ENCODE results near the gene RABAC1.
"Not testable (repeated sequence)": the region's sequence is repeated elsewhere in the genome, so short reads cannot be mapped to it uniquely, and the experiment has no call there.

RABAC1 gene

DNA sequence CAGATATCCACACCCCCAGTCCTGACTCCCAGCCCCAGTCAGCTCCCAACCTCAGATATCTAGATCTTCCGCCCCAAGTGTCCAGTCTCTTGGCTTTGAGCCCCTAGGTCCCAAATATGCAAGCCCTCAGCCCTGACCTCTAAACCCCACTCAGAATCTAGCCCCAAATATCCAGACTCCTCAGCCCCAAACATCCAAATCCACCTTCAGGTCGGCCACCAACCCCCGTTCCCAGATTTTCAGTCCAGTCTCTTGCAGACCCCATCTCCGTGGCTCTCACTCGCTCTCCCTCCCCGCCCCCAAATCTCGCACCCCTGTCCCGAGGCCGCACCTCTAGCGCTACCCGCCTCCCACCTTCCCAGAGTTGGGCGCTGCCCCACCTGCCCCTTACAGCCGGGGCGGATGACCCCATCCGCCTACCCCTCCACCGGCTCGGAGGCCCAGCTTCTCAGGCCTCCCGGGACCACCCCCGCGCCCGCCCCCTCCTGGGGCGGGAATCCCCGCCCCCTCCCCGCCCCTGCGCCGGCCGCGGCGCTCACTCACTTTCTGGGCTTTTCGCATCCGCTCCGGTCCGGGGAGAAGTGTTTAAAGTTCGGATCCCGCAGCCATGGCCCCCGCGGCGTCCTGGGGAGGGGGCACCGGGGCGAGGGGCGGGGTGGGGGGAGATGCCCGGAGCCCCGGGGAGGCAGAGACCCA lies 31.5 kb downstream of the RABAC1 start:
- no peak for DNase-seq

DNA sequence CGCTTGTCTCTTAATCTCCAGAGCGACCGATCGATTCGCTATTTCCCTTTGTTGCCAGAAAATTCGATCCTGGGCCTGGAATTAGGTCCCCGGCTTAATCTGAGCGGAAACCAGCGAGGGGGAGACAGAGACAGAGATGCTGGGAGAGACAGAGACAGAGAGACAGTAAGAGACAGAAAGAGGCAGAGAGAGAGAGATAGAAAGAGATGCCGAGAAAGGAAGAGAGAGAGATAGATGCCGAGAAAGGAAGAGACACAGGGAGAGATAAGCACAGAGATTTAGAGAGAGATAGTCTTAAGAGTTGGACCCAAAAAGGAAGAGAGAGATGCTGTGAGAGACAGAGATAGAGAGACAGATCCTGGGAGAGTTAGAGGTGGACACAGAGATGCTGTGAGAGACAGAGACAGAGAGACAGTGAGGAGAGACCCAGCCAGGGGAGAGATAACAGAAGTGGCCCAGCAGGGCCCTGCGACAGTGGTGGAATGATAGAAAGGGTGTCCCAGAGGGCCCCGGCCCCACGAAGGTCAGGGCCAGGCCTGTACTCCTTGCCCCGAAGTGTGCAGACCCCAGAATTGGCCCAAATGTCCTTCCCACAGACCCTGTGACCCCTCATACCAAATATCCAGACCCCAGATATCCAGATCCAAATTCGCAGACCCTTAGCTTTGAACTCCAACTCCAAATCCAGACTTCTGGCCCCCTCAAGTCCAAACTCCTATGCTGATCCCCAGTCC lies 32.2 kb downstream of the RABAC1 start:
- no peak for DNase-seq

DNA sequence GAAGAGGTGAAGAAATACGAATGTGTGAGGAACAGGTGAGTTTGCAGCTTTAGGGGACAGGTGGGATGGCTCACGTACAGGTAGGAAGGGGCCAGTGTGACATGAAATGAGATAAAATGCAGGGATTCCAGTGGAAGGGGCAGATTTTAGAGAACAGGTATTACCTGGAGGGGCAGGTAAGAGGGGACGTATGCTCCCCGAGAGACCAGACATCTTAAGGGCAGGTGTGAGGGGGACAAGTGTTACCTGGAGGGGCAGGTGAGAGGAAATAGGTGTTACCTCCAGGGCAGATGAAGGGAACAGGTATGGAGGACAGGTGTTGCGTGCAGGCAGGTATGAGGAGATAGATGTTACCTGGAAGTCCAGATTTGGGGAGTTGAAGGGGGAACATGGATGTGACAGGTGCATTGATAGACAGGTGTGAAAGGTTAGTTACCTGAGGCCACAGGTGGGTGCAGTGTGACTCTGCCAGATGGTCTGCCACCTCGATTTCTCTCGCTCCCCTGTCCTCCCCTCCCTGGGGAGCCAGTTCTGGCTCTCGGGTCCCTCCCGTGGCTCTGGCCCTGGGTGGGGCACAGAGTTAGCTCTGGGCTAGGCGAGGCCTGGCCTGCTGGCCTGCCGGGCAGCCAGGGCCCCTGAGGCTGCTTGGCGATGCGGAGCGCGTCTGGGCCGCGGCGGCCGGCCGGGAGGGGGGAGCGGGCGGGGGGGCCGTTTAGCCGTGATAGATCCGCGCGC lies 32.9 kb downstream of the RABAC1 start:
- DNase-seq, result no peak

DNA sequence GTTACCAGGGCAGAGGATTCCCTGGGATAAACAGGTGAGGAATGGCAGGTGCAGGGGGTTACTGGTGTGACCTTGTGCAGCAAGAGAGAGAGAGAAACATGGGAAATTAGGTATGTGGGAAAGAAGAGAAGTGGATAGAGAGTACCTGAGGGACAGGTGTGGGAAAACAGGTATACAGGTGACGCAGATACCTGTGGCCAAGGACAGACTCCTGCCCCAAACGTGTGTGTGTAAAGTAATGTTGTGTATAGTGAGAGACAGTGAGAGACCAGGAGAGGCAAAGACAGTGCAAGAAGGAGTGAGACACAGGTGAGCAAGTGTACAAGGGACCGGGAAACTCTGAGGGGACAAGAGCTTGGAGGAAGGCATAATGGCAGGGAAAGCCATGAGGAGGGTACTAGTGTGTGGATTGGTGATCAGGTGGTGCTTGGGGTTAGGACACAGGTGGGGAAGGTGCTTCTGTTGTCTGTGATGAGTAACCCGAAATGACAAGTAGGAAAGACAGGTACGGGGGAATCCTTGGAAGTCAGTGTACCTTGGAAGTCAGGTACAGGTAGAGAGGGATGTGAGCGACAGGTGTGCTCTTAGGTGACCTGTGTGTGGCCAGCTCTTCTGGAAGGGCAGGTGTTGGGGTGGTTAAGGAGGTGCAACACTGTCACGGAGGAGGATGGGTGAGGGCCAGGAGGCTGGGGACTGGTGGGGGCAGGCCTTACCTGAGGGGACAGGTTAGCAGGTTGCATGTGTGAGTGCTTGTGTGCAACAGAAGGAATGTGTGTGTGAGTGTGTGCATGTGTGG lies 33.7 kb downstream of the RABAC1 start:
- DNase-seq, result no peak

DNA sequence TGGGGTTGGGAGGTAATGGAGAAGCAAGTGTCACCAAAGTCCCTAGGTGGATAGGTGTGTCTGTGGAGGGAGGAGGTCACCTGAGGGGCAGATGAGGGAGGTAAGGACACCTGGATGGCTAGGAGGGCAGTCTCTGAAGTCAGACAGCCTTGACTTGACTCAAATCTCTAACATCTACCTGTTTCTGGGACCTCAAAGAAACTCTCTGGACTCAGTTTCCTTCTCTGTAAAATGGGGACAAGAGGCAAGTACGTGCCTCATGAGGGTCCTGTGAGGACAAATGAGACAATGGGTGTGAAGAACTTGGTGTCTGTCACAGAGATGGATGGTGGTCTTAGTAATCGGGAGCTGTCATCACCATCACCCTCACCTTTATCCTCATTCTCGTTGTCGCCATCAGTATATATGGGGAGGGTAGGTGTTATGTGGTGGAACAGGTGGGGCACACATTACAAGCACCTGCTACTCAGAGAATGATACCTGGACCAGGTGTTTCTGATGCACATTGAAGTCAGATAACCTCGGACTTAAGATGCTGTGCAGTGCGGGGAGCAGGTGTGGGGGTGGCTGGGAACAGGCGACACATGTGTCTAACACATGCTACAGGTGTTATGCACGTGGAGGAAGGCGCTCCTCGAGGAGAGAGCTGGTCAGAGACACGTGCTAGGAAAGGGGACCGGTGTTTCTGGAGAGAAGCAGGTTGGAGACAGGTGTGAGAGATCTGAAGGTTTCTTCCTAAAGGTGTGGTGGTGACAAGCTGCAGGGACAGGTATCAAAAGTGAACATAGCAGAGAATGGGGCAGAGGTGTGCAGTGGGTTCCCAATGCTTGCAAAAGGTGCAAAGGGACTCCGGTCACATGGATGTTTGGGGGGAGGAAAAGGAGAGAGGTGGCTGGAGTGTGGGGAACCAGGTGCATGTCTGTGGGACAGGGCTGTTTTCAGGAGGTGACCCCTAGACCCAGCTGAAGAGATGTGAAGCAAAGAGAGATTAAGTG lies 34.7 kb downstream of the RABAC1 start:
- no peak for DNase-seq

DNA sequence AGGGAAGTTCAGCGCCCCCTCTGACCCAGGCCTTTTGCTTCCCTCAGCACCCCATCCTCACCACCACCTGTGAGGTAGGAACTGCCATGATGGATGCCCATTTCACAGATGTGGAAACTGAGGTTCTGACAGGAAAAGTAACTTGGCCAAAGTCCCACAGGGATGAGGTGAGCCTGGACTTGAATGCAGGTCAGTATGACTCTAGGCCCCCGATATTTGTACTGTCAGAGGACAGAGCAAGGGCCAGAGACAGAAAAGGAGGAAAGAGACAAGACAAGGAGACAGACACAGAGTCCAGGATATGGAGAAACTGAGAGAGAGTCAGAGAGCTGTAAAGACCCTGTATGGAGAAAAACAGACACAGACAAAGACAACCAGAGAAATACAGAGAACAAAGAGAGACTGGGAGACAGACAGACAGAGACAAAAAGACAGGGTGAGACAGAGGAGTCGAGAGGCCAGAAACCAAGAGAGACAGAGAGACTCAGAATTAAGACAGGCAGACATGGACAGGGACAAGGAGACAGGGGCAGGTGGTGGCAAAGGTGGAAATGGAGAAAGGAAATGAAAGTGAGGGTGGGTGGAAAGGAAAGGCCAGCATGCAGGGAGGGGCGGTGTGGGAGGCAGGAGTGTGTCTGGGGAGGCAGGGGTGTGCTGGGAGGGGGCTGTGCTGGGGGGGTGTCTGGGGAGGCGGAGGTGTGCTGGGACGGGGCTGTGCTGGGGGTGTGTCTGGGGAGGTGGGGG lies 35.9 kb downstream of the RABAC1 start:
- no peak for DNase-seq

DNA sequence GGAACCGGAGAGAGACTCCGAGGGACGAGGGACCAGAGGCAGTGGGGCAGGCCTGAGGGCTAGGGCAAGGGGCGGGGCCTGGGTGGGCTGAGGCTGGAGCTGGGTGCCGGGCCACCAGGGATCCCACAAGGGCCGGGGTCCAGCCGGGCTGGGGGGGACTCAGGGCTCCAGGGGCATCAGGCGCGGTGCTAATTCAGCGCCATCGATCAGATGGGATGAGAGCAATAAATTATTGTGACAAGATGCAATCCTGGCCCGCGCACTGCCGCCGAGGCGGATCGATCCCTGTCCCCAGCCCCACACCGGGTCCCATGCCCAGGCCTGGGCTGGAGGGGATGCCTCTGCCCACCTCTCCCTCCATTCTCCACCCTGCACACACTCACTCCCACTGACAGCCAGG lies 36.5 kb downstream of the RABAC1 start:
- no peak for DNase-seq

DNA sequence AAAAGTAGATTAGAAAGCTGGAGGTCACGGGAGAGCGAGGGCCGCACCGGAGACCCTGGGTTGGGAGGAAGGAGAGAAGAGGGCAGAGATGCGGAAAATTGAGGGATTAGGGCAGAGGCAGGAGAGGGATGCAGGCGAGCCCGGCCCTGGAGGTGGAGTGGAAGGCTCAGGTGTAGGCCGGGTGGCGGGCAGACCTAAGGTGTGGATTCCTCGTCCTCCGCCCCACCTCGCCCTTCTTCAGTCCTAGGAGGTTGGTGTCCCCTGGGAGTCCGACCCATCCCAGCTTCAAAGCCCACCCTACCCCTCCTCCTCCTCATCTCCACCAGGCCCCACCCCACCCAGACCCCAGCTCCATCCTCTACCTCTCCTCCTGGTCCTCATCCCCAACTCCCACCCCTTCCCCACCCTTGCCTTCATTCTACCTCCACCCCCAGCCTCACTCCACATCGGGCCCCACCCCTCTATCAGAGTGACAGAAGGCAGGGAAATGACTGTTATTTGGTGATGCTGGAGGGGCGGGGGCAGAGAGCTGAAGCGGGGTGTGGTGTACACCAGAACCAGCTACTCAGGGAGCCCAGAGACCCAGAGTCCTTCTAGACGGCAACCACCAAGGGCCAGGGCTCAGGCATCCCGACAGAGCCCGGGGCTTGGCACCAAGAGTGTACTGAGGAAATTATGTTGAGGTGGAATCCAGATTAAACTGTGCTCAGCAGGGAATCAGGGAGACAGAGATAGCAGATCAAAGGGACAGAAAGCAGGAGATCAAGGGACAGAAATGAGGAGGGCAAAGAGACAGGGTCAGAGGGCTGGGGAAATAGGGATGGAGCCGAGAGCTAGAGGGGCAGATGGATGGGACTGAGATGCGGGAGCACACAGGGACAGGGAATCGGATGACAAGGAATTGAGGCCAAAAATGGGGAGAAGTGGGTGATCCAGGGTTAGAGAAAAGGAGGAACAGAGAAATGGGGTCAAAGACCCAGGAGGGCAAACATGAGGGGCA lies 37.2 kb downstream of the RABAC1 start:
- no peak for DNase-seq

DNA sequence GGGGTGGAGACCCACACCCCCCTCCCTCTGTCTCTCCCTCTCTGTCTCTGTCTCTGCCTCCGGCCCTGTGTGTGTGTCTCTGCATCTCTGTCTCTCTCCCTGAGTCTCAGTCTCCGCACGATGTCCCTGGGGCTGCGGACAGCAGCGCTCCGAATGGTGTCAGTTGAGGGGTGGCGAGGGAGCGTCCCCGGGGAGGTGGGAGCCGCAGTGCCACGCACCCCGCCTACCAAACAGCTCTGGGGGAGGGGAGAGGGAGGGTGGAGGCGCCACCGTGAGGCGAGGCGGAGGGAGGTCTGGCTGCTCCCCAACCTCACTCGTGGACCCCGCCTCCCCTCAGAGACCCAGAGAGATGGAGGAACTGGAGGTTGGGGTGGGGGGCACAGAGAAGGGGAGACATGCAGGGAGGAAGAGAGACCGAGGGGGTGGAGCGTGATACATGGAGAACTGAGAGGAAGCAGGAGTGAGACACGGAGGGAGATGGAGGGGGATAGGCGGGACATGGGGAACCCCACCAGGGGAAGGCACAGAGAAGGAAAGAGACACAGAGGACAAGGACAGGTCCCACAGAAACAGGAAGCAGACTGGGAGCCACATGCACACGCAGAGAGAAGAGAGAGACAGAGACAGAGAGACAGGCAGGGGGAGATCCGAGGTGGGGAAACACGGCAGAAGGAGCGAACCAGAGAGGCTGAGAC lies 38.1 kb downstream of the RABAC1 start:
- no peak for DNase-seq

DNA sequence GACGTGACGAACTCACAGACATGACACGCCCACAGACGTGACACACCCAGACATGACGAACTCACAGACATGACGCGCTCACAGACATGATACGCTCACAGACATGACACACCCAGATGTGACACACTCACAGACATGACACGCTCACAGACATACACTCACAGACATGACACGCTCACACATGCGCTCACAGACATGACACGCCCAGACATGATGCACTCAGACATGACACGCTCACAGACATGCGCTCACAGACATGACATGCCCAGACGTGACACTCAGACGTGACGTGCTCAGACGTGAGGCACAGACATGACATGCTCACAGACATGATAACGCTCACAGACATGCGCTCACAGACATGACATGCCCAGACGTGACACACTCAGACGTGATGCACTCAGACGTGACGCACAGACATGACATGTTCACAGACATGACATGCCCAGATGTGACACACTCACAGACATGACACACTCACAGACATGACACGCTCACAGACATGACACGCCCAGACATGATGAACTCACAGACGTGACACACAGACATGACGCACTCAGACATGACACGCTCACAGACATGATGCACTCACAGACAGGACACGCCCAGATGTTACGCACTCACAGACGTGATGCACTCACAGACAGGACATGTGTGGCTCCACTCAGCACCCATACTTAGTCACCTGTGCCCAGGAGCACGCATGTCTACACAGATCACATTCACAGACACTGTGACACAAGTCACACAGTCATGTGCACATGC lies 39.0 kb downstream of the RABAC1 start:
- no peak for DNase-seq

DNA sequence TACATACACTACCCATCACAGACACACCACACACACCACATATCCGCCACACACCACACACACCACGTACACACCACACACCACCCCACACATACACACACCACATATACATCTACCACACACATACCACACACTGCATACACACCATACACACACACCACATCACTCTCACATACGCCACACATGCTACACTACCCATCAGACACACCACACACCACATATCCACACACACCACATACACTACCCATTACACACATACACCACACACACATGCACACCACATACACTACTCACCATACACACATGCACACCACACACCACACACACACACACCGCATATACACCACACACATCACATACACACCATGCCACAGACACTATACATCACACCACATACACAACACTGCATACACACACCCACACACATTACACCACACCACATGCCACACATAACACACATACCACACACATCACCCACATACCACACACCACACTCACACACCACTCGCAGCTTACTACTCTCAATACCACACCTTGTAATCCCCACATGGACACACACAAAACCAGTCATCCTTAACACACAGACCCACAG lies 40.4 kb downstream of the RABAC1 start:
- DNase-seq, result no peak

DNA sequence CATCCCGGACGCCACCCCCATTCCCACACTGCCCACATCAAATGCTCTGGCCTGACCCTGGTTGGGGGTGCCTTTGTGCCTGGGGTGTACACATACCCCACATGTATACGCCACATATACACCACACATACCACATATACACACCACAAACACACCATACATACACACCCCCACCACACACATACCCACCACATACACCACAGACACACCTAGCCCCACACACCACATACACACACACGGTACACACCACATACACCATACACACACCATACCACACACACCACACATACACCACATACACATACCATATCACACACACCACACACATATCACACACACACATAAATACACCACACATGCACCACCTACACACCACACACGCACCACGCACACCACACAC lies 41.0 kb downstream of the RABAC1 start:
- DNase-seq, result no peak

DNA sequence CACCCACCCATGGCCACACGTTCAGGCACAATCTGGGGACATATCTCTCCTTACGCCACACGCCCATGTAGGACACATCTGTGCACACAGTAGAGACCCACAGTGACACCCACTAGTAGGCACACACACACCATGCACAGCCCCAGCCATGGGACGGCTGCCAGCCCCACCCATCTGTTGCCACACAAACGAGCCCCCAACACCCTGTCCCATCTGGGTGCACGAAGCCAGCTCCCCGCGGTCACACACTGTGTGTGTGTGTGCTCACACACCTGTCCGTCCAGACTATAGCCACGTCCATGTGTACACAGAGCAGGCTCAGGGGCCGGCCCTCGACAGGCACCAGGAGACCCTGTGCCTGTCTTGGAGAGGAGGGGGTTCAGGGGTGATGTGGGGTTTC lies 41.4 kb downstream of the RABAC1 start:
- no peak for DNase-seq

DNA sequence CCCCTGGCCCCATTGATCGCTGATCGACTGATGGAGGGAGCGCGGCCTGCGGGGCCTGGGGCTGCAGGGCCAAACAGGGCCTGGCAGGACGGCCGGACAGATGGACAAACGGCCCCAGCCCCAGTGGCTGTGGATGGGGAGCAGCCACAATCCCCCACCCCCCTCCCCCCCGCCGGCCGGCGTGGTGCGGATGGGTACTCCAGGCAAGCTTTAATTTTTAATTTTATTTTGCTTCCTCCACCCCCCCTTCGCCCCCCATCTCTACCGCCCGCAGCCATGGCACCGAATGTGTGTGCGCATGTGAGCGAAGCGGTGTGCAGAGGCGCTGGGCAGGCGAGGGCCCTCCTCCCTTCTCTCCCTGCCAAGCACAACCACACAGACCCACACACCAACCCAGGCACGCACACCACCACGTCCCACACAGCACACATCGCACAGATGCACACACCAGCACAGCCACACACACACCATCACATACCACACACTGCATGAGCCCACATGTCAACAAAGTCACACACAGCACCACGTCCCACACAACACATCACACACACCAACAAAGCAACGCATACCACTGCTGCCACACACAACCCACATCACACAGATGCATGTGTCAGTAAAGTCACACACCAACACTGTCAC lies 43.2 kb downstream of the RABAC1 start:
- DNase-seq, result no peak

DNA sequence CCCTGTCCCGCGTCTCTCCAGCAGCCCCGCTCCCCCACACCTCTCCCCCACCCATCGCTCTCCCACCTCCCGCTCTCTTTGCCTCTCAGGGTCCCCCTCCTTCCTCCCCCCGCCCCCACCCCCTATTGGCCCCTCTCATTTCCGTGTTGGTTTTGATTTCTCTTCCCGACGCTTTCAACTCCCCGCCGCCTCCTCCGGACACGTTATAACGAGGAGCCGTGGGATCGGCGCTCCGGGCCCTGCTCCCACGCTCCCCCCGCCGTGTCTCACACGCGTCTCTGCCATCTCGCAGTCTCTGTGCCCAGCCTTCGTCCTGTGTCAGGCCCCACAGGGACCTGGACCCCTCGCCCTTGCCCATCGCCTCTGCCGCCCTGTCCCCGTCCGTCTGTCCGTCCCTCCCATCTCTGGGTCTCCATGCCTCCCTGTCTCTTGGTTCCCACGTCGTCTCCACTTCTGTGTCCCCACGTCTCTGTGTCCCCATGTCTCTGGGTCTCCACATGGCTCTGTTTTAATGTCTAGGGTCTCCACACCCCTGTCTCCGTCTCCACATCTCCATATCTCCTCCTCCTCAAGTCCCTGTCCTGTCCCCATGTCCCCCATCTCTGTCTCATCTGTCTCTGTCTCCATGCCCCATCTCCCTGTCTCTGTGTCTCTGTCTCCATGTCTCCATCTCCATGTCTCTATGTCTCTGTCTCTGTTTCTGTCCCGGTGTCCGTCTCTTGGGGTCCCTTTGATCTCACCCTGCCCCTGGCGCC lies 43.9 kb downstream of the RABAC1 start:
- no peak for DNase-seq

DNA sequence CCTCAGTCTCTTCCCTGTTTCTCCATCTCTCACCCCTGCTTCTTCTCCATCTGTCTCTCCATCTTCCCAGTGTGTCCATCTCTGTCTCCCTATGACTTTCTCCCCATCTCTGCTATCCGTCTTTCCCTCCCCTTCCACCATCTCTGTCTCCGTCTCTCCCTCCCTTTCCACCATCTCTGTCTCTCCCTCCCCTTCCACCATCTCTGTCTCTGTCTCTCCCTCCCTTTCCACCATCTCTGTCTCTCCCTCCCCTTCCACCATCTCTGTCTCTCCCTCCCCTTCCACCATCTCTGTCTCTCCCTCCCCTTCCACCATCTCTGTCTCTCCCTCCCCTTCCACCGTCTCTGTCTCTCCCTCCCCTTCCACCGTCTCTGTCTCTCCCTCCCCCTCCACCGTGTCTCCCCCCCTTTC lies 44.7 kb downstream of the RABAC1 start:
- DNase-seq, result not testable (repeated sequence)

All from NCI-H2029 treated with DMSO at 0.1 percent for 48 hours (cell line).